Measurements from ENCODE around the gene FLT4.

FLT4 gene

DNA sequence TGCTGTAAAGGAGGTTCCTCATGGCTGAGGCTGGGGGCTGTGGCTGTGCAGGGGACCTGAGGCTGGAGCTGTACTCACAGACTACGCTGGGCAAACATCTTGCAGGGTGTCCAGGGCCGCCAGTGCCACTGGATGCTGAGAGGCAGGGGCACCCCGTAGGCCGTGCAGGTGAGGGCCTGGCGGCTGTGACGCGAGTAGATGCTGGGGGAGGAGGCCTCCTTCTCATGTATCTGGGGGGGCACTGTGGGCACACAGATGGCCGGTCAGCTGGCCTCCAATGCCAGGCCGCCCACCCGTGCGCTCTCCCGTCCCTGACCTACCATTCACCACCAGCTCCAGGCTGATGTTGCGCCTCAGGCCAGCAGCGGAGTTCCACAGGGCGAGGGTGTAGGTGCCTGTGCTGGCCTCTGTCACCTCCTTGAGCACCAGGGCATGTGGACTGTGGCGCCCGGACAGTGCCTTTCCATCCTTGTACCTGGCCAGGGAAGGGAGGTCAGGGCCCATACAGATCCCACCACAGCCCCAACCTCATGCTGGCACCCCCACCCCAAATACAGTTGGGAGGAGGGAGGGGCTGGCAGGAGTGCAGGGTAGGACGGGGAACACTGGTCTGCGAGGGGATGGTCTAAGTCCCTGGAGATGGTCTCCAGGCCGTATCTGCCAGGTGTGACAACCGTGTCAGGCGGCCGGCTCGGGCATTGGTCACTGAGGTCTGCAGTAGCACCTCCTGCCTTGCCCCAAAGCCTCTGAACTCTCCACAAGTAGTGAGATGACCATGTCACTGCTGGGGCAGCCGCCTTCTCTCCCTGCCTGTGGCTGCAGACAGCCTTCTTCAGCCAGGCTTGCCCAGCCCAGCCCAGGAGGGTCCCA is 23.4 kb downstream of the FLT4 start:
- no peak for DNase-seq (ENCODE audit: low read depth)

DNA sequence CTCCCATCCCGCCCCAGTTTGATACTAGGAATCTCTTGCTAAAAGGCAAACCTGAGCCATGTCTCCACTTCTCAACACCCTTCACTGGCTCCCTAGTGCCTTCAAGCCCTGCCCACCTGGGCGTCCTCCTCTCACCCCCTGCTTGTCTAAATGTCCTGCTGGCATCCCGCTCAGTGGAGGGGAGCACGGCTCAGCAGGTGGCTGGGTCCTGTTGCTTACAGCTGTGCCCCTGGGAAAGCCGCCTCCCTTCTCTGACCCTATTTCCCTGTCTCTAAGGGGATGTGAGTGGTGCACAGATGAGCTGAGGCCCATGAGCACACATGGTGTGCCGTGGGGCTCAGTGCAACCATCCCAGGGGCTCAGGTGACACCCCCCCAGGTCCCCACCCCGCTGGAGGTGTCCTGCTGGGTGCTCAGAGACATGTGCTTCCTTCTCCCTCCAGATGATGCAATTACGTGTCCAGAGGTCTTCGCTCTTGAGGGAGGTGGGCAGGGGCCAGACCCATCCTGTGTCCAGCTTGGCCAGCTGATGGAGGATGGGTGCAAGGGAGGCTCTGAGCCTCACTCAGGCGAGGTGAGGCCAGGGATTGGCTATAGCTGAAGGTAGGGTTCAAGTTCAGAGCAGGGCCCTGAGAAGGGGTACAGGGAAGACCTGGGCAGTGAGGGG is 24.1 kb downstream of the FLT4 start:
- DNase-seq (ENCODE audit: low read depth), result no peak

DNA sequence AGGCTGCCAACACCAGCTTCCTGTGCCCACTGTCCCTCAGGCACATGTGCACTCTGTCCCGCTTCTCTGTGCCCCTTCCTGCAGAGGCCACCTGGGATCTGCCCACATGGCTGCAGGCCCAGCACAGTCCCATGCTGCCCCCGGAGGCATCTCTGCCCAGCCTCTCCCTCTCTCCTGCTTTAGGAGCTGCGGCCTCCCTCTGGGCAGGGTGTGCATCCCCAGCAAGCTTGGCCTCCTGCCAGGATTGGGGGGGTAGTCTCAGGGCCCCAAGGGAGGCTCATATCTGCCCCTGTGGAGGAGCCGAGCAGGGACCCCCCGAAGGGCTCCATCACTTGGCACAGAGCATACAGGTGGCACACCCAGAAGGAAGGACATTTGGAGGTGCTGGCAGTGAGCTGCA is 24.8 kb downstream of the FLT4 start:
- DNase-seq (ENCODE audit: low read depth), result no peak

DNA sequence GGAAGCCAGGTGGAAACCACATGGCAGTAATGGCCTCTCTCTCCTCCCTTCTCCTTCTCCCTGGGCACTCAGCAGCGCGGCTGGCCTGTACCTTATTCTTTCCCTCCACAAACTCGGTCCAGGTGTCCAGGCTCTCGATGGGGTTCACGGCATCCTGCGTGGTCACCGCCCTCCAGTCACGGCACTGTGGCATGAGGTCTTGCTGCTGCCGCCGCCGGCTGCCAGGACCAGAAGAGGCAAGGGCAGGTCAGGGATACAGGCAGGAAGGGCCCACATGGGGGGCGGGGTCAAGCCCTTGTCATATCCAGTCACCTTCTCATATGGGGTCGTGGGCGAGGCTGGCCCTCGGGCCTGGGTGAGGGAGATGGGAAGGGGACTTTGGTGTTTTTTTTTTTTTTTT is 25.6 kb downstream of the FLT4 start:
- DNase-seq (ENCODE audit: low read depth), result no peak

DNA sequence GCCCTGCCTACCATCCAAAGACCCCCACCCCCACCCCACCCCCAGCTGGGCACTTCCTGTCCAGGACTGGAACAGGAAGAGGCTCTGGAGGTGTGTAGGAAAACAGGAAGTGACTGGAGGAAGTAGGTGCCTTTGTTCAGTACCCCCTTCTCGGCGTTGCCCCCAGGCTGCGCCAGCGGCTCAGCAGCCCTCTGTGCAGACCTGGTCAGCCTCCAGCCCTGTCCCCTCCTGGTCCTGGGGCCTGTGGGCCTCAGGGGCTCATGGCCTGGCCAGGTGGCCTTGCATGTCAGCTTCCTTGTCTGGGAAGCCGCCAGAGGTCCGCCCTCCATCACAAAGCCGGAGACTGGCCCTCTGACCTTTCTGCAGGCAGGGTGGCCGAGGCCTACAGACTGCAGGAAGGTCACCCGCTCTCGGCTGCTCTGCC is 26.0 kb downstream of the FLT4 start:
- DNase-seq (ENCODE audit: low read depth), result no peak

DNA sequence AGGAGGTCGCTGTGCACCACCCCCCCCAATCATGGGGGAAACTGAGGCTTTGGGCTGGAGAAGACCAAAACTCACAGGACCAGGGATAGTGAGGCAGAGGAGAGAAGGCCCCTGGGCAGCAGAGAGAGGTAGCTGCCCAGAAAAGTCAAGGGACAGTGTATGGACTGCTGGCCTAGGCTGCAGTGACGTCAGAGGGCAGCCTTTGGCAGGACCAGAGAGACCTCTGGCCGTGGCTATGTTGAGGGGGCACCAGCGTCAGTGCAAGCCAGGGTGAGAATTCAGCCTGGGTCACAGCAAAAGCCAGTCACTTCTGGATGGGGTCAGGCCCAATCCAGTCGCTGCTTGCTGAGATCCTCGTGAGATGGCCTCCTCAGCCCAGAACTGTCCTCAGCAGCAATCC is 26.5 kb downstream of the FLT4 start:
- no peak for DNase-seq (ENCODE audit: low read depth)

DNA sequence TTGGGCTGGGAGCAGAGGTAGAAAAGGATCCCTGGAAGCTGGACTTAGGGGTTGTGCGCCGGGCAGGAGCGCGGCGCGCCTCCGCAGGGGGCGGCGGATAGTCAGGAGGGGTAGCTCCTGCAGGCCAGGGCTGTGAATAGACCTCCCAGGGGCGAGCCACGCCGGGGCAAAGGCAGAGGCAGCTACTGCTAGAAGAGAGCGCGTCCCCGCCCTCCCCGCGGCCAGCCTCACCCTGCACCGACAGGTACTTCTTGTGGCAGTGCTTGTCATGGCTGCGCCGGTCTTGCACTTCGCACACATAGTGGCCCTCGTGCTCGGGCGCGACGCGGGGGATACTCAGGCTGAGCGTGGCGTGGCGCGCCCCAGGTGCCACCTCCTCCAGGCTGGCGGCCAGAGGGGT is 28.1 kb downstream of the FLT4 start:
- no peak for DNase-seq (ENCODE audit: low read depth)

DNA sequence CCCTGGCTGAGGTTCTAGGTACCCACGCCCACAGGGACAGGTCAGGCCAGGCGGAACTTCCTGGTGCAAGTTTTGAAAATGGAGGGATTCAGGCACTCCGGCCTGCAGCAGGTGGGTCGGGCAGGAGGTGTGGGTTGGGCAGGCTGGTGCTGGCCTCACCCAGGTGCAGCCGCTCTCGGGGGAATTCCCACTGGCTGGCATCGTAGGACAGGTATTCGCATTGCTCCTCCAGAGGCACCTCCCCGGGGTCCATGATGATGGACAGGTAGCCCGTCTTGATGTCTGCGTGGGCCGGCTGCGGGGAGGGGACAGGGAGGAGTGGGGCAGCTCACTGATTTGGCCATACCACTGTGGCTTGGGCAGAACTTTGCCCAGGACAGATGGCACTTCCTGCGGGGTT is 29.4 kb downstream of the FLT4 start:
- DNase-seq (ENCODE audit: low read depth), result no peak

DNA sequence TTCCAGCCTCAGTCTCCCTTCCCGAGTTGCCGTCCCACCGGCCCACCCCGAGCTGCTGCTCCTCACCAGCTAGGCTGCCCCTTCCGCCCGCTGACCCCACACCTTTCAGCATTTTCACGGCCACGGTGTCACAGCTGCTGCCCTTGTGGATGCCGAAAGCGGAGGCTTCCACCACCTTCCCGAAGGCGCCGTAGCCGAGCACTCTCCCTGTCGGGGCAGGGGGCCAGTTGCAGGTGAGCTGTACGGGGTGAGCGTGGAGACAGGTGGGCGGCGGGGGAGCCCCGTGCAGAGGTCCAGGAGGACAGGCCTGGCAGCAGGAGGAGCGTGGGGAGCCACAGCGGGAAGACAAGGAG is 29.9 kb downstream of the FLT4 start:
- no peak for DNase-seq (ENCODE audit: low read depth)

DNA sequence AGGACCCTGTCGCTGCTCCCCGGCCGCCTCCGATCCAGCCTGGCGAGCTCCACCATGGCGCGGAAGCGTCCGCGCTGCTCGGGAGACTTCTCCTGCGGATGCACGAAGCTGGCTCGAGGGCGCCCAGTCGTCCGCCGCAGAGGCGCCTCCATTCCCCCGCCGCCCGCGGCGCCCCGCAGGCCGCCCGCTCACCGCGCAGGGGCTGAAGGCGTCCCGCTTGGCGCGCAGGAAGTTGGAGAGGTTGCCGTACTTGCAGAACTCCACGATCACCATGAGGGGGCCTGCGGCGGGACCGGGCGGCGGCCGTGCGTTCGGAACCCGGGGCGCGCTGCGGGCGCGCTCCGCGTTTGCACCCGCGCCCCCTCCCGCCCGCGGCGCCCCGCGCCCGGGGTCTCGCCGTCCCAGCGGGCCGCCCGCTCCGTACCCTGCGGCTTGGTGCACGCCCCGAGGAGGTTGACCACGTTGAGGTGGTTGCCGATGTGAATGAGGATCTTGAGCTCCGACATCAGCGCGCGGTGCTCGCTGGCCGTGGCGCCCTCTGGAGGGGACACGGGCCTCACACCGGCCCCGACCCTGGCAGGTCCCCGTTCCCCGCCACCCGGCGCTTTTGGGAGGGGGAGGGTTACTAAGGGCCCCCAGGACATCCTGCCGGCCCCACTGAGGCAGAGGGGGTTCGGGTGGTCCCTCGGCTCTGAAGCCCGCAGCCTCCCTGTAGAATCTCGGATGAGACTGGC is 30.4 kb downstream of the FLT4 start:
- no peak for DNase-seq (ENCODE audit: low read depth)

DNA sequence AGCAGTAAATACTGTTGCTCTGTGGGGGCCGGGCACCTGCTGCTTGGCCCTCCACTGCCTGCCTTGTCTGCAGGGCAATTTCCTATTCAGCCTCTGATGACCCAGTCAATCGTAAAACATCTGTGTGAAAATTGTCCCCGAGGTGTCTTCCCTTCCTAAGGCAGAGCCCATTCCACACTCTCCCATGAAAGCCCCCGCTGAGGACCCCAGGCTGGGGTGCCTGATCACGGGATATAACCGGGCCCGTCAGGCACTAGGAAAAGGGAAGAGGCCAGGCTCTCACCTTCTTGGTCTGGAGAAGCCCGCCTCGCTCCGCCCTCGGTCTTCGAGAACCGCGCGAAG is 30.9 kb downstream of the FLT4 start:
- no peak for DNase-seq (ENCODE audit: low read depth)

DNA sequence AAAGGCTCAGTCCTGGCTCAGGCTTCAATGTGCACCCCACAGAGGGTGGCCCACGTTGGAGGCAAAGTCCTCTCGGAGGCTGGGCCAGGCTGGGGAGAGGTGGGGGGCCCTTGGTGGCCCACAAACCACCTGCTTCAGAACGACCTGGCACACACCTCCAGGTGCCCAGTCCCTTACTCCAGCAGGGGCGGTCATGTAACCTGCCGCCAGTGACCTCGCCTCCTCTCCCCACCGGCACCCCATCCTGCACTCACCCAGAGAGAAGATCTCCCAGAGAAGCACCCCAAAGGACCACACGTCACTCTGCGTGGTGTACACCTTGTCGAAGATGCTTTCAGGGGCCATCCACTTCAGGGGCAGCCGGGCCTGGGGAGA is 35.6 kb downstream of the FLT4 start:
- DNase-seq (ENCODE audit: low read depth), result no peak

DNA sequence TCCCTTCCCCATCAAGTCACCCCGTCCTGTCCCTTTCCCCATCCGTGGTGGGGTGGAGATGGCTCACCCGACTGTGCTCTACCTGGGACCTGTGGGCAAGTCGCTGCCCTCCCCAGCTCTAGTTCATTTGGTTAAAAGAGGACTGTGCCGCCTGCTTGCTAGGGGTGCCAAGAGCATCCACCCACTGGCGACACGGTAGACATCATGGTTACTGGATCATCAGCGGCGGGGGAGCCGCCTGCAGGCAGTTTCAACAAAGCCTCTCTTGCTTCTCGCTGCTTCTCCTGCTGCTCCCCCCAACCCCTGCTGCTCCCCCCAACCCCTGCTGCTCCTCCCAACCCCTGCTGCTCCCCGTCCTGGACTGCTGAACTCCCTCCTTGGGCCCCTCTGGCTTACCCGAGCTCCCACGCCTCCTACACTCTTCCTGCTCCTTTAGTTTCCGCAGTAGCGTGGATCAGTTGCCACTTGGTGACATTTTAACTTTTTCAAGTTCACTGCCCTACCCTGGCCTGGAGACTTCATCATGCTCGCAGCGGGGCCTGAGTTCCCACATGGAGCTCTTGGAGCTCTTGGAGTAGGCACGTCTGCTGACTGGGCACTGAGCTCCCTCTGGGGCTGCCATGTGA is 36.1 kb downstream of the FLT4 start:
- no peak for DNase-seq (ENCODE audit: low read depth)

DNA sequence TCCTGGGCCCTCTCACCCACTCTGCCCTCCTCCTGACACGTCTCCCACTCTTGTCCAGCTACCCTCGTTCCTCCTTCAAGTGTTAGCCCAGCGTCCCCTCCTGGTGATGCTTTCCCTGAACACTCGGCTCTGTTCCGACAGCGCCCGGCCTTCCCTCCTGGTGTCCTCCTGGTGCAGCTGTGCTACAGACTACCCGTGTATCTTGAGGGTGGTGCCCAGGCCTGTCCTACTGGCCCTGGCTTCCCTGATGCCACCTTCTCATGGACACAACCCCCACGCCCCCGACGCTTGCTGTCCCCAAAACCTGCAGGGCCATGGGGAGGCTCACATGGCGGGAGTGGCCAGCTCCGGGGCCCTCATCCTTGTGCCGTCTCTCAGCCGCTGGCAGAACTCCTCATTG is 36.7 kb downstream of the FLT4 start:
- no peak for DNase-seq (ENCODE audit: low read depth)

DNA sequence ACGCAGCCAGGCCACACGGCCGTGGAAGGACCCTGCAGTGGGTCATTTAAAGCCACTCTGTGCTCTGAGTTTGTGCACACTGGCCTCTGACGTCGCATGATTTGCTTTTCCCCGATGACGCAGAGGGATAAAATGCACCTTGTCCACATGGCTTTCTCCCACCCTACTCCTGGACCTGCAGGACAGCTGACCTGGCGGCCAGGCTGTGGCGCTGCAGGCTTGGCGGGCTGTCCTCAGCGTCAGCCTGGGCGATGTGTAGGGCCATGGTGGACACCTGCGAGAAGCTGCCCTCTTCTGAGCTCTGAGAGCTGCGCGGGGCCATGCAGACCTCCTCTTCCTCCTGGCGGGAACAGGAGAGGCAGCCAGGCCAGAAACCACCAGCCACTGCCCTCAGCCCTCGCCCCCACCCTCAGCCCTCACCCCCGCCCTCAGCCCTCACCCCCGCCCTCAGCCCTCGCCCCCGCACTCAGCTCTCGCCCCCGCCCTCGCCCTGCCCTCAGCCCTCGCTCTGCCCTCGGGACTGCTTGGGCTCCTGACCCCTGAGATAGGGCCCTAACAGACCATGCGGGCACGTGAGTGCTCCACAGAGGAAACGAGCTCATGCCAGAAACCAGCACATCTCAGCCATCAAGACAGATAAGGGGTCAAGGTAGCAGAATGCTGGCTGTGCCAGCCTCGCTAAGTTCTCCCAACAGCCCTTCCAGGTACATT is 38.1 kb downstream of the FLT4 start:
- DNase-seq (ENCODE audit: low read depth), result no peak

DNA sequence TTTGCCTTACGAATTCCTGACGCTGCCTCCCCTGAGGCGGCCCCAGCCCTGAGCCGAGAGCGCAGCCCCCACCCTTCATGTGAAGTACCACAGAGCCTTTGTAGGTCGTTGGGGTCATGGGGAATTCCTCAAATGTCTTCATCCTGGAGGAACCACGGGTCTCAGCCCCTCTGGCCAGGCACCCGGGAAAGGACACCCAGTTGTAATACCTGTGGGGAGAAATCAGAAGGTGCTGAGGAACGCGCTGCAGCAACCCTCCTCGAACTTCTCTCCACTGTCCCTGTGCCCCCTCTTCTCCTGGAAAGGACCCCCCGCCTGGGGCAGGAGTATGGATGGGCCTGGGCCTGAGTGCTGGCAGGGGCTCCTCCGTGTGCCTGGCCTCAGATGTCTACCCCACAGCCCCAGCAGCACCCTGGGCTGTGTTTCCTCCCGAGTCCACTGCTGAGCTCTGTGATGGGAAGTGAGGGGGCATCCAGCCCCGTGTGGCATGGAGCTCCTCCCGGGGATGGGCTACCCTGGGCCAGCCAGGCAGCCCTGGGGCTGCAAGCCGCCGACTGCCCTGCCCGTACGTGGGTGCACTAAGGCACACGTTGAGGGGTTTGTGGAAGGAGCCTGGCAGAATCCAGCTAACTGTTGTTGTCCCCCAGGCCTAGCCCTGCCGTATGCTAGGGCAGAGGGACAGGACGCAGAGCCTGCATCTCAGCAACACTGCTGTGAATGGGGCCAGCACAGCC is 39.4 kb downstream of the FLT4 start:
- DNase-seq (ENCODE audit: low read depth), result no peak

DNA sequence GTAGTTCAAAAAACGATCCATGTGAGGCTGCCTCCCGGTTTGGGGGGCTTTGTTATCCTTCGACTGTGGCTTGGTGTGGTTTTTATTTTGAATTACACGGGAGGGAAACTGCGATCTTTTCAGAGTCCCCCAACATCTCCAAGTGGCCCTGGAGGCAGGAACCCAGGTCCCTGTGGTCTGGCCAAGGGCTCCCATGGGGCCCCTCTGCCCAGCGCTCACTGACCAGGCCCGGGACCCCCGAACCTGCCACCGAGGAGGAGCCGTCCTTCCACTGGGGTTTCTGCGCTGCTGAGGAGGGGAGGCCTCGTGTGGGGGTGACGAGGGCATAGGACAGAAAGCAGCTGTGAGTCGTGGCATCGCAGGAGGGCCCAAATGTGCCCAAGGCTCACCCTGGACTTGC is 40.0 kb downstream of the FLT4 start:
- no peak for DNase-seq (ENCODE audit: low read depth)

DNA sequence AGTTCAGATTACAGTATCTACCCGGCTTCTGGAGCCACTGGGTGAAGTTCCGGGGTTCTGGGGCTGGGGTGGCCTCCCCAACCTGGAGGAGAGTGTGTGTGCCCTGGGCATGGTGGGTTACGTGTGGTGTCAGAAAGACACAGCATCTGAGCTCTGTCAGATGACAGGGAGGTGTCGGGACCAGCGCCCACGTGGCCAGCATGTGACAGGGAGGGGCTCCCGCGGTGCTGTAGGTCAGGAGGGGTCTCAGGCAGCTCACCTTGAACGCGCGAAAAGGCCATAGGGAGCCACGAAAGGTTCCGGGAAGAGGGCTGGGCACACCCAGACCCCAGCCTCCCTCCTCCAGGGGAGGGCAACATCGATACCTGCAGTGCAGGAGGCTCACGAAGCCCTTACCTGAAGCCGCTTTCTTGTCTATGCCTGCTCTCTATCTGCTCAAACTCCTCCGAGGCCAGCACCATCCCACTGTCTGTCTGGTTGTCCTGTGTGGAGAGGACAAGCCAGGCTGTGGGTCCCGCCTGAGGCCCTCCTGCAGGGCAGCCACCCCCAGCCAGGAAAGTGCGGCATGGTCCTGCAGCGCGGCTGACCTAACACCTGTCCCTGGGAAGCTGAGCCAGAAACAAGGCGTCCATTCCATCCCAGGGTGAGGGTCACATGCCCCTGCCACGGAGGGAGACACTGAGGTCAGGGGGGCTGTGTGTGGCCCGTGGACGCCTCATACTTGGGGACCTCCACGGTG is 40.7 kb downstream of the FLT4 start:
- DNase-seq (ENCODE audit: low read depth), result no peak

DNA sequence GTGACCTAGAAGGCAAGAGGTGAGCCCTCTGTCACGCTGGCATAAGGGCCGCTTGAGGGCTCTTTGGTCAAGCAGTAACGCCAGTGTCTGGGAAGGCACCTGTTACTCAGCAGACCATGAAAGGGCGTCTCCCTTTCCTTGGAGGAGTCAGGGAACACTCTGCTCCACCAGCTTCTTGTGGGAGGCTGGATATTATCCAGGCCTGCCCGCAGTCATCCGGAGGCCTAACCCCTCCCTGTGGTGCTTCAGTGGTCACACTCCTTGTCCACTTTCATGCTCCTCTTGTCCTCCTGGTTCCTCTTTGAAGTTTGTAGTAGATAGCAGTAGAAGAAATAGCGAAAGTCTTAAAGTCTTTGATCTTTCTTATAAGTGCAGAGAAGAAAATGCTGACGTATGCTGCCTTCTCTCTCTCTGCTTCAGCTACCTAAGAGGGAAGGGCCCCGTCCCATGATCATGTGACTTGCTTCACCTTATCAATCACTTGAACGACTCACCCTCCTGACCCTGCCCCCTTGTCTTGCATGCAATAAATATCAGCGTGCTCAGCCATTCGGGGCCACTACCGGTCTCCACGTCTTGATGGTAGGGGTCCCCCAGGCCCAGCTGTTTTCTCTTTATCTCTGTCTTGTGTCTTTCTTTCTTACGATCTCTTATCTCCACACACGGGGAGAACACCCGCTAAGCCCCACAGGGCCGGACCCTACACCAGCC is 41.4 kb downstream of the FLT4 start:
- DNase-seq (ENCODE audit: low read depth), result no peak

DNA sequence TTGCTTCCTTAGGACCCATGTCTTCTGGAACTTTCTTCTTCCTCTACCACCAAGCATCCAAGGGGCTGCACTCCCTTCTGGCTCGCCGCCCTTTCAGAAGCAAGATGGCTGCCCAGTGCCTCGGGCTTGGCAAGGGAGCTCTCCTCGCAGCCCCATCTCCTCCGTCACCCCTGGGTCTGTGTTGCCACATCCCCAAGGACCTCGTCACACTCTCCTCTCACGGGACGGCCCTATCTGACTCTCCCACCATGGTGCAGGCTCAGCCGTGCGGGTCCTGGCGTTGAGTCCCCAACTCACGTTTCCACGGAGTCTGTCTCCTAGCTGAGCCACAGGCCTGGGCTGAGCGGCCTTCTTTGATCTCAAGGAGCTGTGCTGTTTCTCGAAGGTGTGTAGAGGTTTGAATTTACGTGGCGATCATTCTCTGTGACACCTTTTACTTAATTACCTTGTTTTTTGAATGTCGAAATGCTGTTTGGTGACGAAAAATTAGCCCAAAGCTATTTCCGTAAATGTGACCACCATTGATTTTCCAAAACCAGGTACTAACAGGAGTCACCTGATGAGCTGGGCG is 43.1 kb downstream of the FLT4 start:
- no peak for DNase-seq (ENCODE audit: low read depth)
